Motor neuron (in vitro differentiated cells): ENCODE data around the gene ZNF534. TPM values are rescaled to one million over a fixed set of nuclear protein-coding genes. Genes with fewer than 3 reads are reported as not detected.

Experiments used
- total RNA-seq, 8 experiments: library from RNA; unstranded; fragments of 300-600 nt; gene quantifications; 2 replicates each; pipeline versions ENCODE4 v1.2.3 to v1.2.4, GENCODE V29; 2022

Gene ZNF534
- total RNA-seq, 8 experiments from 2014 or later, result 0.05 to 0.78 (median 0.22) TPM; not detected in 2

Other genes with a start within 250 kb of the ZNF534 start
- 100 to 1,000 TPM; 135 to 212 (median 176) TPM for gene PPP2R1A, start 239.1 kb upstream of the ZNF534 start, total RNA-seq
- 10 to 100 TPM; 13.5 to 30.4 (median 17.6) TPM for gene ZNF766, start 159.6 kb upstream of the ZNF534 start, total RNA-seq
- gene ZNF480, start 132.0 kb upstream of the ZNF534 start, total RNA-seq, result 10 to 100 TPM in 4 of 8 experiments, 1 to 10 TPM in 4; 6.7 to 17.7 (median 10.0) TPM
- 10 to 100 TPM in 5 of 8 experiments, 1 to 10 TPM in 3; 1.7 to 17.3 (median 13.3) TPM for gene ZNF610, start 92.9 kb upstream of the ZNF534 start, total RNA-seq
- gene ZNF880, start 59.2 kb upstream of the ZNF534 start, total RNA-seq, result 10 to 100 TPM in 7 of 8 experiments, 1 to 10 TPM in 1; 8.2 to 40.1 (median 22.4) TPM
- 10 to 100 TPM in 7 of 8 experiments, 1 to 10 TPM in 1; 6.8 to 61.4 (median 35.1) TPM for gene ZNF528, start 31.3 kb upstream of the ZNF534 start, total RNA-seq
- gene ZNF578, start 24.4 kb downstream of the ZNF534 start, total RNA-seq, result 1 to 10 TPM in 2 of 8 experiments, under 1 TPM in 6; 0.11 to 7.5 (median 0.47) TPM
- gene ZNF808, start 98.5 kb downstream of the ZNF534 start, total RNA-seq, result 10 to 100 TPM; 10.9 to 19.7 (median 14.3) TPM
- gene ZNF701, start 141.1 kb downstream of the ZNF534 start, total RNA-seq, result 10 to 100 TPM in 2 of 8 experiments, 1 to 10 TPM in 6; 6.2 to 15.0 (median 9.5) TPM
- 100 to 1,000 TPM in 3 of 8 experiments, 10 to 100 TPM in 5; 27.7 to 163 (median 90.0) TPM for gene ZNF83, start 209.2 kb downstream of the ZNF534 start, total RNA-seq